GM23248 (cell line): ENCODE measurements around the gene MARCOL.

Source experiments
- EZH2 ChIP-seq: fragments of 200-600 bp; sonication (generic); IDR thresholded peaks from 2 replicates; pipeline ENCODE4 v1.6.1; 2018; ENCODE audit warnings: antibody characterized with exemption, mild to moderate bottlenecking; ENCODE audit not compliant: insufficient read depth, poor library complexity, severe bottlenecking
- EZH2phosphoT487 ChIP-seq: fragments of 200-600 bp; sonication (generic); IDR thresholded peaks from 2 replicates; pipeline ENCODE4 v1.6.1; 2018; ENCODE audit warnings: antibody characterized with exemption, moderate library complexity, mild to moderate bottlenecking, low read depth; ENCODE audit not compliant: insufficient read depth

DNA sequence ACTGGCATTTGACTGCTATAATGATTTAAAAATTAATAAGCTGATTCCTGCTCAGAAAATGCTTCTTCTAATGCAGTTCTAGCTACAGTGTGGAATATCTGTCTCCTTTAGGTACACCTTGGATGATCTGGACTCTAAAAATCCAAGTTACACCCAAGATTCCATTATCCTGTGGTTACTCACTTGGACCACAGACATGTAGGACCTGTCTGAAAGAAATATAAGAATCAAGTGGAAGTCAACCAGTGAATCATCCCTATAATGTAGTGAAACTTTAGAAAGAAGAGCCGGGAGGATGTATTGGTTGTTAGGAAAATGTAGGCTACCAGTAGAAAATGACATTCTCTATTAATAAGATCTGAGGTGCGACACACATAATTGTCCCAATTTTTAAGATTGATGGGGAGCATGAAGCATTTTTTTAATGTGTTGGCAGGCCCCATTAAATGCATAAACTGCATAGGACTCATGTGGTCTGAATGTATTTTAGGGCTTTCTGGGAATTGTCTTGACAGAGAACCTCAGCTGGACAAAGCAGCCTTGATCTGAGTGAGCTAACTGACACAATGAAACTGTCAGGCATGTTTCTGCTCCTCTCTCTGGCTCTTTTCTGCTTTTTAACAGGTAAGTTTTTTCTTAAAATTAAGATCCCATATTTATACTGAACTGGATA lies 35.7 kb upstream of the MARCOL start, which contains the start of gene SPINK6:
- TF ChIP-seq EZH2 = no peak
- no peak for TF ChIP-seq EZH2phosphoT487
